ENCODE measurements around the gene CTNNA1. TPM values are rescaled to one million over a fixed set of nuclear protein-coding genes. Genes with fewer than 3 reads are reported as not detected.

The CTNNA1 gene
- total RNA-seq, 1 donor from 2014 or later = 397 TPM

DNA sequence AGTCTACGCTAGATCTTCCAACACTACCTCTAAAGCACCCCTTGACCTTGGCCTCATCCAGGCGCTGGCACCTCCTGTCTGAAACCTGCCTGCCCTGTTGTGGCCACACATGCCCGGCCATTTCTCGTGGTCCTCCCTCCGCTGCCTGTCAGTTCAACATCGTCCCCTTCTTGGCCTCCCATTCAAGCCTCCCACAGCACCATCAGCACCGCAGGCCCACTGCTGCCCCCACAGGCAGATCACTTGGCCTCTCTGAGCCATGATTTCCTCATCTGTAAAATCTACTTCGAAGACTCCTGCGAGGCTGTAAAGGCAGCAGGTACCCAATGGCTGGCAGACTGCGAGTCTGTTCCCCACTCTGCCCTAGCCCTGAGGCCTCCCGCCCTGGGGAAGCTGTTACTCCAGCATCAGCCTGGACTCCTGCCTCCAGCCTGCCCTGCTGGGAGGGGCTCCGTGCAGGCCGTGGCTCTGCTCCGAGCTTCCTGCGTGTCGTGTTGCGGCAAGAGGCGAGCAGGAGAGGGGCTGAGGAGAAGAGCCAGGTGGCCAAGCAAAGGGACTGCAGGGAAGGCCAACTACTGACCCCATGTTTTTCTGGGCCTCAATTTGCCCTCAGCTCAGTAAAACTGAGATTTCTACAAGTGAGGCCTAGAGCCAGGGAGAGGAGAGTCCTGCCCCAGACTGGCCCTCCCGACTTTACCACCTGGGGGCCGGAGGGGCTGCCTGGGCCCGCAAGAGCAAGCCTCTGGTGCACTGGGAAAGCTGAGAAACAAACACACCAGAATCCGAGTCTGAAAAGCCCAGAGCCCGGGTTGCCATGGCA lies 192.4 kb downstream of the CTNNA1 start:
- no peak for DNase-seq (ENCODE audit: low read depth)

DNA sequence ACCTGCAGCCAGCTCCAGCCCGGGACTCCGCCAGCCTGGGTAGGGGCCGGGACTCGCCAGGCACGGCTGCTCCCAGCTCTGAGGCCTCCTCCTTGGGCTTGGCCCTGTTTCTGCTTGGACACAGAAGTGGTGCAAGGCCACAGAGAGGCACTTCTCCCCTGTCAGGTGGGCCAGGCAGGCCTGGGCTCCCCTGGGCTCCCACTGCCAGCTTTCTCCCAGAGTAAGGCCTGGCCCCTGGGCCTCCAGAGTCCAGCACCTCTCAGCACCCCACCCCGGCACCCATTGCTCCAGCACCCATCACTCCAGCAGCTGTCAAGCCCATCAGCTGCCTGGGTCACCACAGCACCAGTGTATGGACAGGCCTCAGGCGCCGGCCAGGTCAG lies 193.0 kb downstream of the CTNNA1 start:
- no peaks in the 10 kb centered on the region for H3K27me3 ChIP-seq (ENCODE audit: control insufficient read depth, insufficient read depth, low read length)
- no peak for DNase-seq (ENCODE audit: low read depth)
- H3K4me3 ChIP-seq (ENCODE audit: low read depth, low read length) = no peak overlapping the region
- H3K36me3 ChIP-seq (ENCODE audit: control insufficient read depth, insufficient read depth, low read length) = no peaks in the 10 kb centered on the region
- no peak for TF ChIP-seq CTCF (IDR thresholded peaks at IDR 0.05; ENCODE audit: insufficient read depth, low read length, poor library complexity, severe bottlenecking)

More for the DNA sequence above, 192.4 kb downstream of the CTNNA1 start:
- no peaks in the 10 kb centered on the region for H3K27me3 ChIP-seq (ENCODE audit: control insufficient read depth, insufficient read depth, low read length)
- no peaks in the 10 kb centered on the region for H3K36me3 ChIP-seq (ENCODE audit: control insufficient read depth, insufficient read depth, low read length)
- H3K4me3 ChIP-seq (ENCODE audit: low read depth, low read length) = no peak overlapping the region
- peak; percentile 16 for TF ChIP-seq CTCF (IDR thresholded peaks at IDR 0.05; ENCODE audit: insufficient read depth, low read length, poor library complexity, severe bottlenecking)

GRCh38 chr5:138946831-138947560 lies 193.8 kb downstream of the CTNNA1 start:
- no peak for DNase-seq (ENCODE audit: low read depth)
- no peak for TF ChIP-seq CTCF (IDR thresholded peaks at IDR 0.05; ENCODE audit: insufficient read depth, low read length, poor library complexity, severe bottlenecking)
- no peaks in the 10 kb centered on the region for H3K36me3 ChIP-seq (ENCODE audit: control insufficient read depth, insufficient read depth, low read length)
- no peak overlapping the region for H3K4me3 ChIP-seq (ENCODE audit: low read depth, low read length)
- H3K27me3 ChIP-seq (ENCODE audit: control insufficient read depth, insufficient read depth, low read length) = no peaks in the 10 kb centered on the region

GRCh38 chr5:138947780-138948179 lies 194.6 kb downstream of the CTNNA1 start:
- H3K27me3 ChIP-seq (ENCODE audit: control insufficient read depth, insufficient read depth, low read length) = no peaks in the 10 kb centered on the region
- H3K4me3 ChIP-seq (ENCODE audit: low read depth, low read length) = no peak overlapping the region
- DNase-seq (ENCODE audit: low read depth) = no peak
- H3K36me3 ChIP-seq (ENCODE audit: control insufficient read depth, insufficient read depth, low read length) = no peaks in the 10 kb centered on the region
- no peak for TF ChIP-seq CTCF (IDR thresholded peaks at IDR 0.05; ENCODE audit: insufficient read depth, low read length, poor library complexity, severe bottlenecking)

GRCh38 chr5:138948471-138949222 lies 195.4 kb downstream of the CTNNA1 start:
- TF ChIP-seq CTCF (IDR thresholded peaks at IDR 0.05; ENCODE audit: insufficient read depth, low read length, poor library complexity, severe bottlenecking) = no peak
- no peak overlapping the region for H3K4me3 ChIP-seq (ENCODE audit: low read depth, low read length)
- no peaks in the 10 kb centered on the region for H3K27me3 ChIP-seq (ENCODE audit: control insufficient read depth, insufficient read depth, low read length)
- no peaks in the 10 kb centered on the region for H3K36me3 ChIP-seq (ENCODE audit: control insufficient read depth, insufficient read depth, low read length)
- no peak for DNase-seq (ENCODE audit: low read depth)

Data from kidney epithelial cell (primary cell).